ENCODE results near the gene USP1. TPM values are rescaled to one million over a fixed set of nuclear protein-coding genes. Genes with fewer than 3 reads are reported as not detected.

Gene USP1
- total RNA-seq, 1 donor from 2014 or later = 44.2 TPM

DNA sequence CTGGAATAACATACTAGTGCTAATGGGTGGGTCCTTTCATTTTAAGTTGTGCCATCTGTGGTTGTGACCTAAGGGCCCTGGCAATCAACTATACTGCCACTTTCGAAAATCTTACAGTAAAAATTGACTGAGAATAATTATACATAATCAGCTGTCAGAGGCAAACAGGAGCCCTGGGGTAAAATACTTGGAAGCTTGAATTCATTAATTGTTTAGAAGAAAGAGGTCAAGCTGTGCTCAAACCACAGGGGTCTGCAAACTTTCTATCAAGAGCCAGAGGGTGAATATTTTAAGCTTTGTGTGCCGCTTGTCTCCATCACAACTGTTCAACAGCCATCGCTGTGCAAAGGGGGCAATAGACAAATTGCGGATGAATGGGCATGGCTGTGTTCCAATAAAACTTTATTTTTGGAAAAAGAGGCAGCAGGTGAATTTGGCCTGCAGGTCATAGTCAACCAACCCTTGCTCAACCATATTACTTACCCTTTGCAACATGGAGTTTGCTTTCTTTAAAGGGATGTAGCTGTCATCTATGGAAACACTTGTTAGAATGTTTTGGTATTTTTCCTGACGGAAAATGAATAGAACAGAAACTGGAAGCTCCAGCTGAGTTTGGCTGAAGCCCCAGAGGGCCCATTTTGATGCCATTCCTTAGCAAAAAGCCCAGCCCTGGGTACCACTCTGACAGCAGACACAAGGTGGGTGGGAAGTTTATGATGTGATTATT is 35.7 kb upstream of the USP1 start:
- H3K36me3 Mint-ChIP-seq = no peaks in the 10 kb centered on the region
- no peak for DNase-seq (ENCODE audit: extremely low spot score, unreplicated experiment)
- peaks cover 28% of the 10 kb centered on the region for H3K4me1 Mint-ChIP-seq (ENCODE audit: unreplicated experiment)
- no peaks in the 10 kb centered on the region for H3K9me3 Mint-ChIP-seq
- TF ChIP-seq, protein P1, sequence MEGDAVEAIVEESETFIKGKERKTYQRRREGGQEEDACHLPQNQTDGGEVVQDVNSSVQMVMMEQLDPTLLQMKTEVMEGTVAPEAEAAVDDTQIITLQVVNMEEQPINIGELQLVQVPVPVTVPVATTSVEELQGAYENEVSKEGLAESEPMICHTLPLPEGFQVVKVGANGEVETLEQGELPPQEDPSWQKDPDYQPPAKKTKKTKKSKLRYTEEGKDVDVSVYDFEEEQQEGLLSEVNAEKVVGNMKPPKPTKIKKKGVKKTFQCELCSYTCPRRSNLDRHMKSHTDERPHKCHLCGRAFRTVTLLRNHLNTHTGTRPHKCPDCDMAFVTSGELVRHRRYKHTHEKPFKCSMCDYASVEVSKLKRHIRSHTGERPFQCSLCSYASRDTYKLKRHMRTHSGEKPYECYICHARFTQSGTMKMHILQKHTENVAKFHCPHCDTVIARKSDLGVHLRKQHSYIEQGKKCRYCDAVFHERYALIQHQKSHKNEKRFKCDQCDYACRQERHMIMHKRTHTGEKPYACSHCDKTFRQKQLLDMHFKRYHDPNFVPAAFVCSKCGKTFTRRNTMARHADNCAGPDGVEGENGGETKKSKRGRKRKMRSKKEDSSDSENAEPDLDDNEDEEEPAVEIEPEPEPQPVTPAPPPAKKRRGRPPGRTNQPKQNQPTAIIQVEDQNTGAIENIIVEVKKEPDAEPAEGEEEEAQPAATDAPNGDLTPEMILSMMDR (conservative IDR thresholded peaks at IDR 0.05) = no peak
- H3K27ac Mint-ChIP-seq = no peak overlapping the region
- H3K4me3 Mint-ChIP-seq = no peak overlapping the region
- peaks cover 15% of the 10 kb centered on the region for H3K27me3 Mint-ChIP-seq

GRCh38 chr1:62405247-62405646 is 31.6 kb upstream of the USP1 start:
- no peaks in the 10 kb centered on the region for H3K36me3 Mint-ChIP-seq
- DNase-seq (ENCODE audit: extremely low spot score, unreplicated experiment) = no peak
- H3K27ac Mint-ChIP-seq = no peak overlapping the region
- peaks cover 33% of the 10 kb centered on the region for H3K4me1 Mint-ChIP-seq (ENCODE audit: unreplicated experiment)
- TF ChIP-seq, protein P1 (conservative IDR thresholded peaks at IDR 0.05) = no peak
- no peak overlapping the region for H3K4me3 Mint-ChIP-seq
- H3K9me3 Mint-ChIP-seq = no peaks in the 10 kb centered on the region
- peaks cover 15% of the 10 kb centered on the region for H3K27me3 Mint-ChIP-seq

DNA sequence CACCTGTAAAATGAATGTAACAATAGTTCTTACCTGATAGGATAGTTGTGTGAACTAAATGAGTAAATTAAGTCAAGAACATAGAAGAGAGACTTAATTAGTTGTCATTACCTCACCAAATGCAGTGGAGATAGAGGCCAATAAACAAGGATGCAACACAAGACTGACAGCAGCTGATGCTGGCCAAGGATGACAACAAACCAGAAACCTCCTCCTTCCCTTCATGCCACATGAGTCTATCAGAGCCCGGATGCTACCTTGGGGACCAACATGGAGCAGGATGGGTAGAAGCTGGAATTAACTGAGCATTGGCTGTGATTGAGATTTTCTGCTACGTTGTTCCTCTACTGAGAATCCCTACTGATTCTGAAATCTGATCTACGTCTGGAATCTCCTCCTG is 30.3 kb upstream of the USP1 start:
- no peak overlapping the region for H3K27ac Mint-ChIP-seq
- TF ChIP-seq, protein P1 (conservative IDR thresholded peaks at IDR 0.05) = no peak
- no peak overlapping the region for H3K4me3 Mint-ChIP-seq
- no peak for DNase-seq (ENCODE audit: extremely low spot score, unreplicated experiment)
- H3K9me3 Mint-ChIP-seq = no peaks in the 10 kb centered on the region
- H3K27me3 Mint-ChIP-seq = peaks cover 15% of the 10 kb centered on the region
- peaks cover 20% of the 10 kb centered on the region for H3K4me1 Mint-ChIP-seq (ENCODE audit: unreplicated experiment)
- H3K36me3 Mint-ChIP-seq = no peaks in the 10 kb centered on the region

GRCh38 chr1:62407398-62408009 is 29.3 kb upstream of the USP1 start:
- Mint-ChIP-seq H3K4me3 (no peak overlapping the region), H3K27ac (no peak overlapping the region), H3K4me1 (ENCODE audit: unreplicated experiment) (peaks cover 18% of the 10 kb centered on the region), H3K36me3 (no peaks in the 10 kb centered on the region), H3K27me3 (peaks cover 15% of the 10 kb centered on the region), H3K9me3 (no peaks in the 10 kb centered on the region)
- DNase-seq (ENCODE audit: extremely low spot score, unreplicated experiment) = no peak
- TF ChIP-seq, protein P1 (conservative IDR thresholded peaks at IDR 0.05) = peak; percentile 94

DNA sequence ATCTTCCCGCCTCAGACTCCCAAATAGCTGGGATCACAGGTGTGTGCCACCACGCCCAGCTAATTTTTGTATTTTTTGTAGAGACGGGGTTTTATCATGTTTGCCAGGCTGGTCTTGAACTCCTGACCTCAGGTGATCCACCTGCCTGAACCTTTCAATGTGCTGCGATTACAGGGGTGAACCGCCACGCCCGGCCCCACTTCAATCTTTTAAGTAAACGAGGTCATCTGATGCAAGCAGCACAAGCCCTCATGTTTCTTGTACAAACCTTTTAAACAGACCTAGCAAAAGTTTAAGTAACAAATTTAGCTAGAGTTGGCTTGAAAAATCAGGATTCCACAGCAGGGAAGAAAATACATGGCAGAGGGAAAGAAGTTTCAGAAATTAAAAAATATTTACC is 21.2 kb upstream of the USP1 start:
- H3K4me1 Mint-ChIP-seq (ENCODE audit: unreplicated experiment) = no peaks in the 10 kb centered on the region
- H3K27ac Mint-ChIP-seq = no peak overlapping the region
- H3K36me3 Mint-ChIP-seq = no peaks in the 10 kb centered on the region
- H3K4me3 Mint-ChIP-seq = no peak overlapping the region
- H3K27me3 Mint-ChIP-seq = no peaks in the 10 kb centered on the region
- no peak for DNase-seq (ENCODE audit: extremely low spot score, unreplicated experiment)
- TF ChIP-seq, protein P1 (conservative IDR thresholded peaks at IDR 0.05) = no peak
- H3K9me3 Mint-ChIP-seq = no peaks in the 10 kb centered on the region

All from type B pancreatic cell (in vitro differentiated cells).